ENCODE data around the gene ATAT1. TPM values are rescaled to one million over a fixed set of nuclear protein-coding genes. Genes with fewer than 3 reads are reported as not detected.
A peak's percentile ranks its signal among the peaks of the same experiment; 100 is the strongest.

ATAT1 gene
- total RNA-seq, 1 donor from 2014 or later, result 51.0 TPM

- TF ChIP-seq, protein P1, sequence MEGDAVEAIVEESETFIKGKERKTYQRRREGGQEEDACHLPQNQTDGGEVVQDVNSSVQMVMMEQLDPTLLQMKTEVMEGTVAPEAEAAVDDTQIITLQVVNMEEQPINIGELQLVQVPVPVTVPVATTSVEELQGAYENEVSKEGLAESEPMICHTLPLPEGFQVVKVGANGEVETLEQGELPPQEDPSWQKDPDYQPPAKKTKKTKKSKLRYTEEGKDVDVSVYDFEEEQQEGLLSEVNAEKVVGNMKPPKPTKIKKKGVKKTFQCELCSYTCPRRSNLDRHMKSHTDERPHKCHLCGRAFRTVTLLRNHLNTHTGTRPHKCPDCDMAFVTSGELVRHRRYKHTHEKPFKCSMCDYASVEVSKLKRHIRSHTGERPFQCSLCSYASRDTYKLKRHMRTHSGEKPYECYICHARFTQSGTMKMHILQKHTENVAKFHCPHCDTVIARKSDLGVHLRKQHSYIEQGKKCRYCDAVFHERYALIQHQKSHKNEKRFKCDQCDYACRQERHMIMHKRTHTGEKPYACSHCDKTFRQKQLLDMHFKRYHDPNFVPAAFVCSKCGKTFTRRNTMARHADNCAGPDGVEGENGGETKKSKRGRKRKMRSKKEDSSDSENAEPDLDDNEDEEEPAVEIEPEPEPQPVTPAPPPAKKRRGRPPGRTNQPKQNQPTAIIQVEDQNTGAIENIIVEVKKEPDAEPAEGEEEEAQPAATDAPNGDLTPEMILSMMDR (IDR thresholded peaks at IDR 0.05; ENCODE audit: unreplicated experiment), result no peak
- Mint-ChIP-seq H3K36me3 (no peaks in the 10 kb centered on the region), H3K4me1 (peaks cover 73% of the 10 kb centered on the region)
Measured at GRCh38 chr6:30685157-30686008, 58.7 kb downstream of the ATAT1 start.

GRCh38 chr6:30686009-30686907, 59.6 kb downstream of the ATAT1 start, which contains the start of gene PPP1R18:
PPP1R18 (minus strand) TSS chr6:30686645; CDS start chr6:30686018, 627 bp downstream.
- no peak for DNase-seq (ENCODE audit: low spot score in 2 of 2, unreplicated experiment in 2 of 2)

More at GRCh38 chr6:30685157-30686008, 58.7 kb downstream of the ATAT1 start:
- Mint-ChIP-seq H3K27ac (peak overlapping the region; percentile 82), H3K9me3 (no peaks in the 10 kb centered on the region), H3K27me3 (ENCODE audit: low read depth) (no peaks in the 10 kb centered on the region), H3K4me3 (peak overlapping the region; percentile 81)
- no peak for DNase-seq (ENCODE audit: low spot score in 2 of 2, unreplicated experiment in 2 of 2)

GRCh38 chr6:30686908-30687658, 60.4 kb downstream of the ATAT1 start:
- peaks cover 76% of the 10 kb centered on the region for H3K4me1 Mint-ChIP-seq
- H3K9me3 Mint-ChIP-seq, result no peaks in the 10 kb centered on the region
- no peaks in the 10 kb centered on the region for H3K27me3 Mint-ChIP-seq (ENCODE audit: low read depth)
- peak; percentile 72 to 82 for DNase-seq (ENCODE audit: low spot score in 2 of 2, unreplicated experiment in 2 of 2)
- H3K36me3 Mint-ChIP-seq, result no peaks in the 10 kb centered on the region
- TF ChIP-seq, protein P1 (IDR thresholded peaks at IDR 0.05; ENCODE audit: unreplicated experiment), result no peak
- H3K27ac Mint-ChIP-seq, result peak overlapping the region; percentile 92
- peak overlapping the region; percentile 81 for H3K4me3 Mint-ChIP-seq

More at GRCh38 chr6:30686009-30686907, 59.6 kb downstream of the ATAT1 start, which contains the start of gene PPP1R18:
- Mint-ChIP-seq H3K36me3 (no peaks in the 10 kb centered on the region), H3K4me3 (peak within 1 kb of the TSS; percentile 81), H3K4me1 (peaks cover 76% of the 10 kb centered on the region), H3K9me3 (no peaks in the 10 kb centered on the region), H3K27me3 (ENCODE audit: low read depth) (no peaks in the 10 kb centered on the region), H3K27ac (peak within 1 kb of the TSS; percentile 92)
- TF ChIP-seq, protein P1 (IDR thresholded peaks at IDR 0.05; ENCODE audit: unreplicated experiment), result no peak

GRCh38 chr6:30687659-30688431, 61.2 kb downstream of the ATAT1 start:
- Mint-ChIP-seq H3K36me3 (no peaks in the 10 kb centered on the region), H3K27me3 (ENCODE audit: low read depth) (no peaks in the 10 kb centered on the region), H3K4me1 (peaks cover 71% of the 10 kb centered on the region), H3K9me3 (no peaks in the 10 kb centered on the region), H3K4me3 (peak overlapping the region; percentile 81), H3K27ac (peak overlapping the region; percentile 92)
- DNase-seq (ENCODE audit: low spot score in 2 of 2, unreplicated experiment in 2 of 2), result no peak
- TF ChIP-seq, protein P1 (IDR thresholded peaks at IDR 0.05; ENCODE audit: unreplicated experiment), result no peak

All from mesothelial cell of epicardium (in vitro differentiated cells).